ENCODE results near the gene CHD2. TPM values are rescaled to one million over a fixed set of nuclear protein-coding genes. Genes with fewer than 3 reads are reported as not detected.
"Not testable (repeated sequence)": the region's sequence is repeated elsewhere in the genome, so short reads cannot be mapped to it uniquely, and the experiment has no call there.

CHD2 gene
- total RNA-seq, 1 experiment from 2014 or later, result 37.5 TPM

- DNase-seq (ENCODE audit: low read depth), result no peak
Measured at GRCh38 chr15:93035092-93035915, 135.2 kb downstream of the CHD2 start.

GRCh38 chr15:93035953-93036810 lies 136.1 kb downstream of the CHD2 start:
- DNase-seq (ENCODE audit: low read depth), result no peak

GRCh38 chr15:93036951-93037819 lies 137.1 kb downstream of the CHD2 start:
- peak; percentile 70 for DNase-seq (ENCODE audit: low read depth)

- DNase-seq (ENCODE audit: low read depth), result no peak
Measured at GRCh38 chr15:93037820-93038705, 137.9 kb downstream of the CHD2 start.

GRCh38 chr15:93039562-93040287 lies 139.6 kb downstream of the CHD2 start:
- DNase-seq (ENCODE audit: low read depth), result not testable (repeated sequence)

GRCh38 chr15:93040288-93041158 lies 140.4 kb downstream of the CHD2 start:
- DNase-seq (ENCODE audit: low read depth), result no peak

GRCh38 chr15:93041159-93041547 lies 141.0 kb downstream of the CHD2 start:
- no peak for DNase-seq (ENCODE audit: low read depth)

GRCh38 chr15:93042211-93042610 lies 142.1 kb downstream of the CHD2 start:
- DNase-seq (ENCODE audit: low read depth), result no peak

- no peak for DNase-seq (ENCODE audit: low read depth)
Measured at GRCh38 chr15:93042691-93043378, 142.7 kb downstream of the CHD2 start.

GRCh38 chr15:93043621-93044300 lies 143.6 kb downstream of the CHD2 start:
- DNase-seq (ENCODE audit: low read depth), result no peak

- no peak for DNase-seq (ENCODE audit: low read depth)
Measured at GRCh38 chr15:93044301-93045190, 144.4 kb downstream of the CHD2 start.

- no peak for DNase-seq (ENCODE audit: low read depth)
Measured at GRCh38 chr15:93045191-93045785, 145.2 kb downstream of the CHD2 start.

- no peak for DNase-seq (ENCODE audit: low read depth)
Measured at GRCh38 chr15:93046120-93046519, 146.0 kb downstream of the CHD2 start.

GRCh38 chr15:93046721-93047120 lies 146.6 kb downstream of the CHD2 start:
- no peak for DNase-seq (ENCODE audit: low read depth)

GRCh38 chr15:93047621-93048425 lies 147.7 kb downstream of the CHD2 start:
- DNase-seq (ENCODE audit: low read depth), result no peak

GRCh38 chr15:93048426-93048721 lies 148.2 kb downstream of the CHD2 start:
- no peak for DNase-seq (ENCODE audit: low read depth)
